Fibroblast of skin of left quadriceps (primary cell): Measurements from ENCODE around the gene C1orf21.

ENCODE experiments used
- DNase-seq, 2 experiments: peaks; one replicate each; pipeline ENCODE4 v3.0.0-alpha.2; 2013; ENCODE audit warnings: low read depth in 2 of 2

C1orf21 gene

GRCh38 chr1:184626076-184627006, 239.5 kb downstream of the C1orf21 start:
- no peak for DNase-seq

GRCh38 chr1:184627007-184627341, 240.1 kb downstream of the C1orf21 start:
- no peak for DNase-seq

- DNase-seq = no peak
Observed at GRCh38 chr1:184629266-184629665, 242.4 kb downstream of the C1orf21 start.

- DNase-seq = no peak
Observed at GRCh38 chr1:184630679-184631060, 243.8 kb downstream of the C1orf21 start.

GRCh38 chr1:184632415-184633175, 245.8 kb downstream of the C1orf21 start:
- no peak for DNase-seq

GRCh38 chr1:184633785-184634184, 247.0 kb downstream of the C1orf21 start:
- DNase-seq = no peak

- no peak for DNase-seq
Observed at GRCh38 chr1:184634296-184634695, 247.5 kb downstream of the C1orf21 start.

- DNase-seq = no peak
Observed at GRCh38 chr1:184635347-184635979, 248.6 kb downstream of the C1orf21 start.

- DNase-seq = no peak
Observed at GRCh38 chr1:184635980-184636431, 249.2 kb downstream of the C1orf21 start.

- DNase-seq = no peak
Observed at GRCh38 chr1:184637664-184638240, 250.9 kb downstream of the C1orf21 start.

- DNase-seq = no peak
Observed at GRCh38 chr1:184639205-184639604, 252.4 kb downstream of the C1orf21 start.

- DNase-seq = no peak
Observed at GRCh38 chr1:184640505-184640904, 253.7 kb downstream of the C1orf21 start.

GRCh38 chr1:184641894-184642293, 255.1 kb downstream of the C1orf21 start:
- DNase-seq = no peak

GRCh38 chr1:184643661-184644060, 256.8 kb downstream of the C1orf21 start:
- DNase-seq = no peak

GRCh38 chr1:184644771-184645170, 257.9 kb downstream of the C1orf21 start:
- DNase-seq = no peak

GRCh38 chr1:184646178-184646701, 259.4 kb downstream of the C1orf21 start:
- DNase-seq = no peak

GRCh38 chr1:184646824-184647223, 260.0 kb downstream of the C1orf21 start:
- no peak for DNase-seq

GRCh38 chr1:184647471-184647870, 260.6 kb downstream of the C1orf21 start:
- no peak for DNase-seq

GRCh38 chr1:184648160-184648855, 261.5 kb downstream of the C1orf21 start:
- DNase-seq = no peak

GRCh38 chr1:184648856-184649201, 262.0 kb downstream of the C1orf21 start:
- DNase-seq = no peak

- peak in 1 of 2 experiments; percentile 6 for DNase-seq
Observed at GRCh38 chr1:184649451-184649888, 262.6 kb downstream of the C1orf21 start.
